ENCODE measurements around the gene GABRG3.

GABRG3 gene

GRCh38 chr15:26945046-26945445 is 25.9 kb upstream of the GABRG3 start:
- Histone ChIP-seq H3K27ac (ENCODE audit: low read depth, low read length) (no peak overlapping the region), H3K27me3 (ENCODE audit: low read length) (no peaks in the 10 kb centered on the region), H4K20me1 (ENCODE audit: low read depth, low read length) (no peaks in the 10 kb centered on the region), H3K4me2 (ENCODE audit: low read depth, low read length, poor library complexity, severe bottlenecking) (no peak overlapping the region), H3K9me2 (replicated peaks; ENCODE audit: insufficient read depth, low read length) (no peaks in the 10 kb centered on the region), H3K9me3 (ENCODE audit: insufficient read depth, low read length) (no peaks in the 10 kb centered on the region), H3K4me3 (ENCODE audit: insufficient read depth, low read length, poor library complexity, severe bottlenecking) (no peak overlapping the region), H3F3A (ENCODE audit: insufficient read depth) (no peaks in the 10 kb centered on the region), H3K9ac (ENCODE audit: low read length) (no peak overlapping the region), H3K36me3 (ENCODE audit: low read length) (no peaks in the 10 kb centered on the region), H2AFZ (ENCODE audit: low read depth, low read length, severe bottlenecking) (no peak overlapping the region), H3K79me2 (ENCODE audit: insufficient read depth, low read length) (no peaks in the 10 kb centered on the region)
- TF ChIP-seq, protein P1, sequence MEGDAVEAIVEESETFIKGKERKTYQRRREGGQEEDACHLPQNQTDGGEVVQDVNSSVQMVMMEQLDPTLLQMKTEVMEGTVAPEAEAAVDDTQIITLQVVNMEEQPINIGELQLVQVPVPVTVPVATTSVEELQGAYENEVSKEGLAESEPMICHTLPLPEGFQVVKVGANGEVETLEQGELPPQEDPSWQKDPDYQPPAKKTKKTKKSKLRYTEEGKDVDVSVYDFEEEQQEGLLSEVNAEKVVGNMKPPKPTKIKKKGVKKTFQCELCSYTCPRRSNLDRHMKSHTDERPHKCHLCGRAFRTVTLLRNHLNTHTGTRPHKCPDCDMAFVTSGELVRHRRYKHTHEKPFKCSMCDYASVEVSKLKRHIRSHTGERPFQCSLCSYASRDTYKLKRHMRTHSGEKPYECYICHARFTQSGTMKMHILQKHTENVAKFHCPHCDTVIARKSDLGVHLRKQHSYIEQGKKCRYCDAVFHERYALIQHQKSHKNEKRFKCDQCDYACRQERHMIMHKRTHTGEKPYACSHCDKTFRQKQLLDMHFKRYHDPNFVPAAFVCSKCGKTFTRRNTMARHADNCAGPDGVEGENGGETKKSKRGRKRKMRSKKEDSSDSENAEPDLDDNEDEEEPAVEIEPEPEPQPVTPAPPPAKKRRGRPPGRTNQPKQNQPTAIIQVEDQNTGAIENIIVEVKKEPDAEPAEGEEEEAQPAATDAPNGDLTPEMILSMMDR (IDR thresholded peaks at IDR 0.05; ENCODE audit: insufficient read depth, low read length, poor library complexity, severe bottlenecking): no peak

DNA sequence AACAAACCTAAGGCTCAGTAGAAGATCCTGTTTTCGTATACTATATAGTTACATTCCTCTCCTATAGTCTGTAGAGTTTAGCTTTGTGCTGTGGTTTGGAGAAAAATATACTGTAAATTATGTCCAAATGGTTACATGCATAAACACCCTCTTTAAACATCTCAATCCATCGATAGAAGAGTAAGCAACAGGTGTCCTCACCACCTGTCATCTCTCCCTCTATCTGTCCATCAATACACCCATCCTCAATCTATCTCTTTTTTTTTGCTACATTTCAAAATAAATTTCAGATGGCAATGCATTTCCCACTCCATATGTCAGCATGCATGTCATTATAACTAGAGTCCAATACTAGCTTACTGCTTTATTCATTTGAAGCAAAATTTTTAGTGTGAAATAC is 21.0 kb upstream of the GABRG3 start:
- H3K27ac ChIP-seq (ENCODE audit: low read depth, low read length): no peak overlapping the region
- no peaks in the 10 kb centered on the region for H3K79me2 ChIP-seq (ENCODE audit: insufficient read depth, low read length)
- no peaks in the 10 kb centered on the region for H3K9me2 ChIP-seq (replicated peaks; ENCODE audit: insufficient read depth, low read length)

GRCh38 chr15:26954403-26954802 is 16.6 kb upstream of the GABRG3 start:
- Histone ChIP-seq H3F3A (ENCODE audit: insufficient read depth) (no peaks in the 10 kb centered on the region), H2AFZ (ENCODE audit: low read depth, low read length, severe bottlenecking) (no peak overlapping the region), H4K20me1 (ENCODE audit: low read depth, low read length) (no peaks in the 10 kb centered on the region), H3K9me2 (replicated peaks; ENCODE audit: insufficient read depth, low read length) (no peaks in the 10 kb centered on the region), H3K27ac (ENCODE audit: low read depth, low read length) (no peak overlapping the region), H3K9ac (ENCODE audit: low read length) (no peak overlapping the region), H3K36me3 (ENCODE audit: low read length) (no peaks in the 10 kb centered on the region), H3K4me3 (ENCODE audit: insufficient read depth, low read length, poor library complexity, severe bottlenecking) (no peak overlapping the region), H3K9me3 (ENCODE audit: insufficient read depth, low read length) (no peaks in the 10 kb centered on the region; the same call in 1 of the 2 replicates), H3K27me3 (ENCODE audit: low read length) (no peaks in the 10 kb centered on the region), H3K4me2 (ENCODE audit: low read depth, low read length, poor library complexity, severe bottlenecking) (no peak overlapping the region), H3K79me2 (ENCODE audit: insufficient read depth, low read length) (no peaks in the 10 kb centered on the region)
- TF ChIP-seq EZH2phosphoT487 (conservative IDR thresholded peaks at IDR 0.05; ENCODE audit: low read length): no peak
- TF ChIP-seq, protein P1 (IDR thresholded peaks at IDR 0.05; ENCODE audit: insufficient read depth, low read length, poor library complexity, severe bottlenecking): no peak

More for the DNA sequence above, 21.0 kb upstream of the GABRG3 start:
- Histone ChIP-seq H3K27me3 (ENCODE audit: low read length) (no peaks in the 10 kb centered on the region), H3K9ac (ENCODE audit: low read length) (no peak overlapping the region), H3K9me3 (ENCODE audit: insufficient read depth, low read length) (no peaks in the 10 kb centered on the region; the same call in 1 of the 2 replicates), H3K36me3 (ENCODE audit: low read length) (no peaks in the 10 kb centered on the region), H3K4me3 (ENCODE audit: insufficient read depth, low read length, poor library complexity, severe bottlenecking) (no peak overlapping the region), H2AFZ (ENCODE audit: low read depth, low read length, severe bottlenecking) (no peak overlapping the region), H3F3A (ENCODE audit: insufficient read depth) (no peaks in the 10 kb centered on the region), H4K20me1 (ENCODE audit: low read depth, low read length) (no peaks in the 10 kb centered on the region), H3K4me2 (ENCODE audit: low read depth, low read length, poor library complexity, severe bottlenecking) (no peak overlapping the region)
- TF ChIP-seq, protein P1 (IDR thresholded peaks at IDR 0.05; ENCODE audit: insufficient read depth, low read length, poor library complexity, severe bottlenecking): no peak
- no peak for TF ChIP-seq EZH2phosphoT487 (conservative IDR thresholded peaks at IDR 0.05; ENCODE audit: low read length)
